B cell (primary cell): Measurements from ENCODE around the gene NRN1L. TPM values are rescaled to one million over a fixed set of nuclear protein-coding genes. Genes with fewer than 3 reads are reported as not detected.

Source experiments
- ATAC-seq: fragments of 200-7000 bp; cut with Tn5 transposase; one replicate; pipeline ENCODE4 v1.10.0; 2021; ENCODE audit warnings: low read depth, mild to moderate bottlenecking, moderate number of reproducible peaks, moderate library complexity
- CTCF ChIA-PET: fragments of 350-600 bp; sonication (Branson Sonifier 250); formaldehyde crosslinking; loops from one replicate; lab custom pipeline; 2021; ENCODE audit warnings: antibody characterized with exemption, inconsistent platforms; lab: Charles Lee
- POLR2A ChIA-PET: fragments of 350-600 bp; sonication (Branson Sonifier 250); formaldehyde crosslinking; loops from one replicate; lab custom pipeline; 2021; ENCODE audit warnings: antibody characterized with exemption; lab: Charles Lee
- DNase-seq: peaks from one replicate; pipeline ENCODE4 v3.0.0; 2013
- H2AFZ ChIP-seq: 2 replicates; pipeline ENCODE4 v1.6.1; 2012; ENCODE audit warnings: mild to moderate bottlenecking, low read depth, low read length; ENCODE audit not compliant: insufficient read depth, poor library complexity, severe bottlenecking
- H3K27ac ChIP-seq, 2 donors: 1 replicate in 1 of 2; 2 replicates in 1 of 2; pipeline ENCODE4 v1.5.1; 2012 to 2013; ENCODE audit warnings: low read length in 2 of 2, mild to moderate bottlenecking in 2 of 2, moderate library complexity in 1 of 2
- H3K27me3 ChIP-seq, 4 experiments: fragments of 200-600 bp in 1 of 4; sonication (generic) in 1 of 4; replicated peaks in 1 of 4; 1 replicate in 2 of 4; 2 replicates in 2 of 4; pipeline versions ENCODE4 v1.6.1 to v1.7.0; 2013 to 2016; ENCODE audit warnings: low read length in 3 of 4, mild to moderate bottlenecking in 2 of 4, mixed read lengths in 1 of 4, moderate library complexity in 1 of 4; ENCODE audit not compliant: insufficient read depth in 4 of 4, control insufficient read depth in 3 of 4; ENCODE audit errors: control extremely low read depth in 1 of 4
- H3K36me3 ChIP-seq, 2 experiments: replicated peaks in 1 of 2; 1 replicate in 1 of 2; 2 replicates in 1 of 2; pipeline versions ENCODE4 v1.6.1 to v1.7.1; 2013; ENCODE audit warnings: low read length in 1 of 2; ENCODE audit not compliant: insufficient read depth in 2 of 2, control insufficient read depth in 1 of 2; ENCODE audit errors: control extremely low read depth in 1 of 2, extremely low read depth in 1 of 2
- H3K4me1 ChIP-seq, 2 donors: fragments of 200-600 bp in 1 of 2; sonication (generic) in 1 of 2; 1 replicate in 1 of 2; 2 replicates in 1 of 2; pipeline versions ENCODE4 v1.5.1 to v1.6.1; 2013 to 2017; ENCODE audit warnings: low read length in 2 of 2; ENCODE audit not compliant: control insufficient read depth in 2 of 2, insufficient read depth in 2 of 2
- H3K4me2 ChIP-seq: replicated peaks from 2 replicates; pipeline ENCODE3; 2012; ENCODE audit warnings: mild to moderate bottlenecking, low read depth, low read length; ENCODE audit not compliant: poor library complexity, severe bottlenecking
- H3K4me3 ChIP-seq, 5 experiments: fragments of 200-600 bp in 1 of 5; sonication (generic) in 1 of 5; 1 replicate in 3 of 5; 2 replicates in 2 of 5; pipeline versions ENCODE4 v1.5.1 to v1.7.0; 2011 to 2016; ENCODE audit warnings: low read length in 4 of 5, mild to moderate bottlenecking in 4 of 5, low read depth in 2 of 5, control low read depth in 1 of 5, moderate library complexity in 1 of 5; ENCODE audit not compliant: insufficient read depth in 1 of 5; ENCODE audit errors: control extremely low read depth in 1 of 5, extremely low read depth in 1 of 5
- H3K79me2 ChIP-seq: fragments of 200-600 bp; sonication (generic); one replicate; pipeline ENCODE4 v1.6.0; 2016; ENCODE audit warnings: low read length; ENCODE audit not compliant: control insufficient read depth, insufficient read depth
- H3K9ac ChIP-seq: fragments of 200-600 bp; sonication (generic); 2 replicates; pipeline ENCODE4 v1.6.1; 2017; ENCODE audit warnings: mild to moderate bottlenecking, low read length, moderate library complexity
- H3K9me3 ChIP-seq, 3 donors: one replicate each; pipeline versions ENCODE4 v1.6.1 to v1.7.1; 2013; ENCODE audit warnings: low read length in 2 of 3; ENCODE audit not compliant: control insufficient read depth in 2 of 3, insufficient read depth in 1 of 3; ENCODE audit errors: control extremely low read depth in 1 of 3
- H4K20me1 ChIP-seq: 2 replicates; pipeline ENCODE4 v1.6.0; 2012; ENCODE audit warnings: mild to moderate bottlenecking, low read length; ENCODE audit not compliant: insufficient read depth, control insufficient read depth, poor library complexity, severe bottlenecking
- H3K27ac Mint-ChIP-seq: one replicate; pipeline ENCODE4 v1.8.0; 2021; ENCODE audit warnings: mixed read lengths
- H3K27me3 Mint-ChIP-seq: one replicate; pipeline ENCODE4 v1.8.0; 2021; ENCODE audit warnings: mixed read lengths
- H3K4me1 Mint-ChIP-seq: one replicate; pipeline ENCODE4 v1.8.0; 2021; ENCODE audit warnings: mixed read lengths
- H3K4me3 Mint-ChIP-seq: one replicate; pipeline ENCODE4 v1.8.0; 2021; ENCODE audit warnings: mixed read lengths
- H3K9me3 Mint-ChIP-seq: one replicate; pipeline ENCODE4 v1.8.0; 2022; ENCODE audit warnings: mixed read lengths; ENCODE audit not compliant: insufficient read depth
- EZH2 ChIP-seq: IDR thresholded peaks from 2 replicates; pipeline ENCODE4 v1.6.1; 2012; ENCODE audit warnings: borderline replicate concordance, low read depth, mild to moderate bottlenecking, moderate library complexity, low read length; ENCODE audit not compliant: insufficient read depth, poor library complexity, severe bottlenecking
- WGBS: methylation state at CpG from one replicate; pipeline ENCODE4 v1.1.5; 2013; ENCODE audit warnings: missing lambda C conversion rate; ENCODE audit not compliant: insufficient coverage; 5-methylcytosine and 5-hydroxymethylcytosine counted together
- intact Hi-C: fragments of 100-400 bp; cut with micrococcal nuclease; formaldehyde crosslinking; loops from one replicate; pipeline ENCODE4 v1.10.0; 2022
- polyA plus RNA-seq: library from polyadenylated mRNA; depleted of rRNA; stranded (reverse); fragments of >200 nt; gene quantifications from 2 replicates; pipeline ENCODE4 v1.2.3, GENCODE V29; 2012
- total RNA-seq, 2 donors: library from RNA; stranded (reverse); fragments of 120-200 nt in 1 of 2; gene quantifications; 1 replicate in 1 of 2; 2 replicates in 1 of 2; pipeline versions ENCODE4 v1.2.3 to v1.2.4, GENCODE V29; 2013 to 2022
- TF ChIP-seq, protein P1 (sequence below): fragments of 200-600 bp; IDR thresholded peaks from one replicate; pipeline ENCODE4 v1.8.0; 2022; ENCODE audit warnings: antibody characterized with exemption, mild to moderate bottlenecking

NRN1L gene
- total and polyA plus RNA-seq, 2 donors (not counting 1 experiment from before 2014, with no cell fraction given): 2.1 to 4.1 TPM

DNA sequence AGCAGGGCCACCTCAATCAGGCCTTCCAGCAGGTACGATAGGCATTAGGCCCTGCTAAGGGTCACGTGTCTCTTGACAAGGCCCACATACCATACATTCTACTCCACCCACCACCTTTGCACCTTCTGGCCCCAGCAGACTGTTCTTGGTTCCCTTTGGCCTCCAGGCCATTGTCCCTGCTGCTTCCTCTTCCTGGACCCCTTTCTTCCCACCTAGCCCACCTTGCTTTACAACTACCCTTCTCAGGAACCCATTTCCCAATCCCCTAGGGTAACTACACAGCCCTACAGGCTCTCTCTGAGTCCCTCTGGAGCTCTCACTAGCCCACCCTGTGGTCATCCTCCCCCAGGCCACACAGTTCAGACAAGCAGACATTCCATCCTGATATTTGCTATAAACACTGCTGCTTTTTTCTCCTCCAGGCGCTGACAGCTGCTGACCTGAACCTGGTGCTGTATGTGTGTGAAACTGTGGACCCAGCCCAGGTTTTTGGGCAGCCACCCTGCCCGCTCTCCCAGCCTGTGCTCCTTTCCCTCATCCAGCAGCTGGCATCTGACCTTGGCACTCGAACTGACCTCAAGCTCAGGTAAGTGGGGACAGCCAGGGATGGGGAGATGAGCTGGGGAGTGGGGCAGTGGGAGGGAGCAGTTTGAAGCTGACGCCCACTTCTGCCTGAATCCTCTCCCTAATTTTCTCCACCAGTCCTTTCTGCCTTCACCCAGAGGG lies 1.4 kb upstream of the NRN1L start:
- H3K4me1 Mint-ChIP-seq: no peaks in the 10 kb centered on the region
- Histone ChIP-seq H3K4me1 (no peaks in the 10 kb centered on the region), H2AFZ (no peak overlapping the region), H3K4me2 (no peak overlapping the region), H4K20me1 (no peaks in the 10 kb centered on the region), H3K27ac (no peak overlapping the region), H3K36me3 (peaks cover 0 to 74% of the 10 kb centered on the region in 2 experiments), H3K4me3 (no peak overlapping the region), H3K27me3 (no peaks in the 10 kb centered on the region), H3K9me3 (no peaks in the 10 kb centered on the region), H3K79me2 (peaks cover 6% of the 10 kb centered on the region), H3K9ac (no peak overlapping the region)
- no peaks in the 10 kb centered on the region for H3K27me3 Mint-ChIP-seq
- TF ChIP-seq, protein P1, sequence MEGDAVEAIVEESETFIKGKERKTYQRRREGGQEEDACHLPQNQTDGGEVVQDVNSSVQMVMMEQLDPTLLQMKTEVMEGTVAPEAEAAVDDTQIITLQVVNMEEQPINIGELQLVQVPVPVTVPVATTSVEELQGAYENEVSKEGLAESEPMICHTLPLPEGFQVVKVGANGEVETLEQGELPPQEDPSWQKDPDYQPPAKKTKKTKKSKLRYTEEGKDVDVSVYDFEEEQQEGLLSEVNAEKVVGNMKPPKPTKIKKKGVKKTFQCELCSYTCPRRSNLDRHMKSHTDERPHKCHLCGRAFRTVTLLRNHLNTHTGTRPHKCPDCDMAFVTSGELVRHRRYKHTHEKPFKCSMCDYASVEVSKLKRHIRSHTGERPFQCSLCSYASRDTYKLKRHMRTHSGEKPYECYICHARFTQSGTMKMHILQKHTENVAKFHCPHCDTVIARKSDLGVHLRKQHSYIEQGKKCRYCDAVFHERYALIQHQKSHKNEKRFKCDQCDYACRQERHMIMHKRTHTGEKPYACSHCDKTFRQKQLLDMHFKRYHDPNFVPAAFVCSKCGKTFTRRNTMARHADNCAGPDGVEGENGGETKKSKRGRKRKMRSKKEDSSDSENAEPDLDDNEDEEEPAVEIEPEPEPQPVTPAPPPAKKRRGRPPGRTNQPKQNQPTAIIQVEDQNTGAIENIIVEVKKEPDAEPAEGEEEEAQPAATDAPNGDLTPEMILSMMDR: no peak
- no peak for TF ChIP-seq EZH2
- intact Hi-C loops: loop anchor here (1.0 kb wide), 4 partner anchors 45 to 346 kb away; no protein-coding TSS in a partner anchor
- no peak overlapping the region for H3K27ac Mint-ChIP-seq
- ChIA-PET CTCF (interaction anchor here (0.7 to 9.3 kb wide), 62 partner anchors 9 to 350 kb away, joined by 3 to 151 read pairs (median 5); partner anchors contain the start of genes DDX28, DPEP2, DUS2 and GFOD2), POLR2A (interaction anchor here (1.6 kb wide), 1 partner anchor 157 kb away, joined by 12 read pairs; no protein-coding TSS in a partner anchor)
- H3K9me3 Mint-ChIP-seq: no peaks in the 10 kb centered on the region
- 87% methylated on average over 4 of the region's 6 CpGs for WGBS
- DNase-seq (no peak), ATAC-seq (no peak)
- no peak overlapping the region for H3K4me3 Mint-ChIP-seq

DNA sequence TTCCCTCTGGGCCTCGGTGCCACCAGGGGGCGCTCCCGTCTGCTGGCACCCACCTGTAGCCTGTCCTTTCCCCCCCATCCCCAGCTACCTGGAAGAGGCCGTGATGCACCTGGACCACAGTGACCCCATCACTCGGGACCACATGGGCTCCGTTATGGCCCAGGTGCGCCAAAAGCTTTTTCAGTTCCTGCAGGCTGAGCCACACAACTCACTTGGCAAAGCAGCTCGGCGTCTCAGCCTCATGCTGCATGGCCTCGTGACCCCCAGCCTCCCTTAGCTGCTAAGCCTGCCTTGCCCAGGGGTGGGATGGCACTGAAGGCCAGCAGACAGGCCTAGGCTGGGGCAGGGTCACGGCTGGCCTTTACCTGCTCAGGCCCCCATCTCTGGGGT lies 818 bp upstream of the NRN1L start:
- no peaks in the 10 kb centered on the region for H3K4me1 Mint-ChIP-seq
- DNase-seq (peak; percentile 81), ATAC-seq (peak; percentile 88)
- H3K36me3 ChIP-seq: peaks cover 0 to 68% of the 10 kb centered on the region in 2 experiments
- 60% methylated on average over 11 of the region's 11 CpGs for WGBS
- TF ChIP-seq, protein P1: peak; percentile 96
- no peak for TF ChIP-seq EZH2
- H3K27me3 ChIP-seq: no peaks in the 10 kb centered on the region
- no peak overlapping the region for H3K27ac ChIP-seq
- H2AFZ ChIP-seq: no peak overlapping the region
- ChIA-PET POLR2A (interaction anchor here (0.6 to 1.6 kb wide), 2 partner anchors 45 to 156 kb away, joined by 5 to 12 read pairs; no protein-coding TSS in a partner anchor), CTCF (interaction anchor here (0.7 to 9.3 kb wide), 65 partner anchors 9 to 349 kb away, joined by 3 to 151 read pairs (median 4); partner anchors contain the start of genes DDX28, DPEP2, DUS2 and GFOD2)
- H3K79me2 ChIP-seq: peaks cover 6% of the 10 kb centered on the region
- H3K9ac ChIP-seq: no peak overlapping the region
- intact Hi-C loops: loop anchor here (1.0 kb wide), 4 partner anchors 44 to 345 kb away; no protein-coding TSS in a partner anchor
- H3K27me3 Mint-ChIP-seq: no peaks in the 10 kb centered on the region
- no peak overlapping the region for H3K4me3 ChIP-seq
- no peaks in the 10 kb centered on the region for H3K4me1 ChIP-seq
- no peak overlapping the region for H3K27ac Mint-ChIP-seq
- no peaks in the 10 kb centered on the region for H3K9me3 Mint-ChIP-seq
- no peaks in the 10 kb centered on the region for H3K9me3 ChIP-seq
- H4K20me1 ChIP-seq: no peaks in the 10 kb centered on the region
- H3K4me2 ChIP-seq: no peak overlapping the region
- H3K4me3 Mint-ChIP-seq: no peak overlapping the region
